Ishikawa (cell line): ENCODE measurements around the gene PCDHA12.

Experiments
- CEBPB ChIP-seq: IDR thresholded peaks from 2 replicates; pipeline ENCODE4 v1.6.1; 2012
- CREB1 ChIP-seq: IDR thresholded peaks from 2 replicates; pipeline ENCODE4 v1.6.1; 2012; ENCODE audit warnings: low read depth
- EGR1 ChIP-seq: IDR thresholded peaks from 2 replicates; pipeline ENCODE4 v1.6.1; 2012
- EP300 ChIP-seq: IDR thresholded peaks from 2 replicates; pipeline ENCODE4 v1.6.1; 2012; ENCODE audit warnings: borderline replicate concordance
- FOXM1 ChIP-seq: IDR thresholded peaks from 2 replicates; pipeline ENCODE4 v1.6.1; 2012; ENCODE audit warnings: low read depth, borderline replicate concordance
- MAX ChIP-seq: IDR thresholded peaks from 2 replicates; pipeline ENCODE4 v1.6.1; 2012
- NFIC ChIP-seq: IDR thresholded peaks from 2 replicates; pipeline ENCODE4 v1.6.1; 2012
- RAD21 ChIP-seq: IDR thresholded peaks from 2 replicates; pipeline ENCODE4 v1.6.1; 2012; ENCODE audit warnings: low read depth
- REST ChIP-seq: IDR thresholded peaks from 2 replicates; pipeline ENCODE4 v1.6.1; 2012; ENCODE audit warnings: low read depth, mild to moderate bottlenecking
- TAF1 ChIP-seq: IDR thresholded peaks from 2 replicates; pipeline ENCODE4 v1.6.1; 2012; ENCODE audit warnings: low read depth, mild to moderate bottlenecking
- TEAD4 ChIP-seq: IDR thresholded peaks from 2 replicates; pipeline ENCODE4 v1.6.1; 2012
- YY1 ChIP-seq: IDR thresholded peaks from 2 replicates; pipeline ENCODE4 v1.6.1; 2012; ENCODE audit warnings: low read depth
- ZBTB7A ChIP-seq: IDR thresholded peaks from 2 replicates; pipeline ENCODE4 v1.6.1; 2012; ENCODE audit warnings: low read depth
- TF ChIP-seq, protein P1 (sequence below): IDR thresholded peaks from 2 replicates; pipeline ENCODE4 v1.6.1; 2012

The PCDHA12 gene

GRCh38 chr5:140862441-140863295, 12.4 kb upstream of the PCDHA12 start:
- TF ChIP-seq, protein P1, sequence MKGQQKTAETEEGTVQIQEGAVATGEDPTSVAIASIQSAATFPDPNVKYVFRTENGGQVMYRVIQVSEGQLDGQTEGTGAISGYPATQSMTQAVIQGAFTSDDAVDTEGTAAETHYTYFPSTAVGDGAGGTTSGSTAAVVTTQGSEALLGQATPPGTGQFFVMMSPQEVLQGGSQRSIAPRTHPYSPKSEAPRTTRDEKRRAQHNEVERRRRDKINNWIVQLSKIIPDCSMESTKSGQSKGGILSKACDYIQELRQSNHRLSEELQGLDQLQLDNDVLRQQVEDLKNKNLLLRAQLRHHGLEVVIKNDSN = no peak
- TF ChIP-seq EP300 (no peak), EGR1 (no peak), FOXM1 (no peak), REST (no peak), YY1 (no peak), TEAD4 (no peak), CEBPB (no peak), RAD21 (no peak)

- TF ChIP-seq ZBTB7A = no peak
- no peak for TF ChIP-seq EGR1
- peak; percentile 44 for TF ChIP-seq RAD21
These were observed 6.2 kb upstream of the PCDHA12 start, which contains the start of gene PCDHA11 for GRCh38 chr5:140868721-140869554. Gene PCDHA11 (plus strand): TSS chr5:140868957. CDS start chr5:140869104, 147 bp downstream.

DNA sequence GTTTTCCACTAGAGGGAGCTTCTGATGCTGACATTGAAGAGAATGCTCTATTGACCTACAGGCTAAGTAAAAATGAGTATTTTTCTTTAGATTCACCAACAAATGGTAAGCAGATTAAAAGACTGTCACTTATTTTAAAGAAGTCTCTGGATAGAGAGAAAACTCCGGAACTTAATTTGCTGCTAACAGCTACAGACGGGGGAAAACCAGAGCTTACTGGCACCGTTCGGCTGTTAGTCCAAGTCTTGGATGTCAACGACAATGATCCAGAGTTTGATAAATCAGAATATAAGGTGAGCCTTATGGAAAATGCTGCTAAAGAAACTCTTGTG, 5.6 kb upstream of the PCDHA12 start:
- TF ChIP-seq TAF1 = no peak
- TF ChIP-seq CREB1 = no peak
- no peak for TF ChIP-seq MAX
- no peak for TF ChIP-seq TEAD4
- no peak for TF ChIP-seq EGR1

- TF ChIP-seq REST (peak; percentile 52; the same call in 1 of the 2 replicates), TAF1 (no peak), NFIC (no peak), EP300 (no peak), EGR1 (no peak), MAX (no peak)
These were observed 4.6 kb upstream of the PCDHA12 start for GRCh38 chr5:140870221-140871201.

- TF ChIP-seq REST = peak; percentile 36; the same call in 1 of the 2 replicates
These were observed 1.6 kb downstream of the PCDHA12 start for GRCh38 chr5:140876541-140877261.
